NOMO-1 (cell line): ENCODE measurements around the gene FAIM2.

Source experiments
- DNase-seq, 2 experiments: peaks; one replicate each; lab custom pipeline; 2025; ENCODE audit not compliant: unreplicated experiment in 2 of 2; lab: John Stamatoyannopoulos, UW

The FAIM2 gene

DNA sequence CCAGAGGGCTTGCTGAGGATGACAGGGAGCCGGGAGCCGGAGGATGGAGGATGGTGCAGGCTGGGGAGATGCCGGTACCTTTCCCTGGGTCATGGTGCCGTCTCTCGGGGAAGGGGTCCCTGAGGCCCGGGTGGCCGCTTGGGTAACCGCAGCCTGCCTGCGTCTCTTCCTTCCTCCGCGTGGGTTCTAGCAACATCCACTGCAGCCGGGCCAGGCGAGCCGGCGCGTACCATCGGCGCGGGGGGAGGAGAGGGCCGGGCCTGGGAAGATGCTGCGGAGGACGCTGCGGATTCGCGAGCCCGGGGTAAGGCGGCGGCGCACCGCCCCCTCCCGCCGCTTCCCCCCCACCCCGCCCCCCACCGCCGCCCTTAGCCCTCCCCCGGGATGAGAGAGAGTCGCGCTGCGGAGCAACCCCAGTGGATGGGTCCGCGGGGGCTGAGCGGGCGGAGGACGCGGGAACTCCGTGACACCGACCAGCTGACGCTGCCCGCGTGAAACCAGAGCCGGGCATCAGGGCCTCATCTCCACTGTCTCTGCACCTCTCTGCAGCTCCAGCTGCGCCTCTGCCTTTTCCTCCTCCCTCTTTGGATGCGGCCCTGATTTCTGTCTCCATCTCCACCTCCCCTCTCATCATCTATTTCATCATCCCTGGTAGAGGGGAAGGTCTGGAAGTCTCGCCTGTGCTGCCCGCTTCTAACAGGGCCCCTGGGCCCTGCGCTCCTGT is at the start of gene FAIM2:
FAIM2 (minus strand) TSS at position 201 of the 724 bp plus-strand sequence; CDS start at position 93, 108 bp downstream.
- no peak for DNase-seq

GRCh38 chr12:49953151-49953550 is 49.5 kb upstream of the FAIM2 start:
- DNase-seq = no peak

DNA sequence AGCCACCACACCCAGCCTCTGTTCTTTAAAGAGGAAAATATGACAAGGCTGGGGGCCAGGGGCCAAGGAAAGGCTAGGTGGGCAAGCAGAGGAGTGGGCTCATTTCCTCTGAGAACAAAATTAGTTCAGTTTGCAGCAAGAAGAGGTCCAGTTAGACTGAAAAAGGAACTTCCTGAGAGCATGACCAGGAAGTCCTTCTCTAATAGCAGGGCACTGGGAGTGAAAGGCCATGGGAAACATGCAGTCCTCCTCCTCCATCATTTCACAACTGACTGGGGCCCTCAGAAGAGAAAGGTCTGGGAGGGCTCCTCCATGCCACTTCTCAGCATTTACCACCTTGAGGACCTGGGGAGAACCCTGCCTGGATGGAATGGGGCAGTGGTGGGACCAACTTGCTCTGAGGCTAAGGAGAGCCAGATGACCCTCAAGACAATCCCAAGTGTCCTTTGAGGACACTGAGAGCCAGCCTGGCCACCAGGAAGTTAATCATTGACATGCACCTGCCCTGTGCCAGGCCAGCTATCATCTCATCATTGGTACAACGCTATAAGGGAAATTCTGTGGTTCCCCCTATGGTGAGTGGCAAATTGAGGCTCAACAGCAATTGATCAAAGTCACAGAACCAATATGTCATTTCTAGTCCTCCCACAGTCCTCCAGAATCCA is 48.8 kb upstream of the FAIM2 start:
- DNase-seq = no peak

DNA sequence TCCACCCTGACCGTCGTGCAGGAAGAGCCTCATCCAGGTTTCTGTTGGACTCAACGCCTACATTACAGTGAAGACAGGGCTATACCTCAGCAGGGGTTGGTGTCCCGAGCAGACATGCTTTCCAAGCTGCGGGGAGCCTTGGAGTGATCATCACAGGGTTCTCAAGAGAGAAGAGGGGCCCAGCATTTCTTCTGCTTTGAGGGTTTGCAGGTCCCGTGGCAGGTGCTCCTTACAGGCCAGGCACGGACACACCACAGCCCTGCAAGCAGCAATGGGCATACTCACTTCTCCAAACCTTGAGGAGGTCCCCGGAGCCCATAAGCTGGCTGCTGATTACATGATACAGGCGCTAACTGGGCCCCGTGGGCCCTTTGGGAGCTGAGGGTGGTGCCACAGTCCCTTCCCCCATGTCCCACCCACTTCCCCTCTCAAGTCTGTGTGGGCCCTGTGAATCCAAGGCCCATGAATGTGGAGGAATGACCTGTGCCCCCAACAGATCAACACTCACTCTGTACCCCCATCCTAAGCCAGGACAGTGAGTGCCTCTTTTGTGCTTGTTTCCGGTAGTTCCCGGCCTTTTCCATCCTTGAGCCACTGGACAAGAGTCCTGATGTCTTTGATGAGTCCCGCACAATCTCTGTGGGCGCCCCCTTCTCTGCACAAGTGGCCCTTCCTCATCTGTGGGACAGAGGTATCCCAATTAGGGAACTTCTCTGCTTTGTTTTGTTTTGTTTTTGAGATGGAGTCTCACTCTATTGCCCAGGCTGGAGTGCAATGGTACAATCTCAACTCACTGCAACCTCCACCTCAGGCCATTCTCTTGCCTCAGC is 47.9 kb upstream of the FAIM2 start:
- no peak for DNase-seq

DNA sequence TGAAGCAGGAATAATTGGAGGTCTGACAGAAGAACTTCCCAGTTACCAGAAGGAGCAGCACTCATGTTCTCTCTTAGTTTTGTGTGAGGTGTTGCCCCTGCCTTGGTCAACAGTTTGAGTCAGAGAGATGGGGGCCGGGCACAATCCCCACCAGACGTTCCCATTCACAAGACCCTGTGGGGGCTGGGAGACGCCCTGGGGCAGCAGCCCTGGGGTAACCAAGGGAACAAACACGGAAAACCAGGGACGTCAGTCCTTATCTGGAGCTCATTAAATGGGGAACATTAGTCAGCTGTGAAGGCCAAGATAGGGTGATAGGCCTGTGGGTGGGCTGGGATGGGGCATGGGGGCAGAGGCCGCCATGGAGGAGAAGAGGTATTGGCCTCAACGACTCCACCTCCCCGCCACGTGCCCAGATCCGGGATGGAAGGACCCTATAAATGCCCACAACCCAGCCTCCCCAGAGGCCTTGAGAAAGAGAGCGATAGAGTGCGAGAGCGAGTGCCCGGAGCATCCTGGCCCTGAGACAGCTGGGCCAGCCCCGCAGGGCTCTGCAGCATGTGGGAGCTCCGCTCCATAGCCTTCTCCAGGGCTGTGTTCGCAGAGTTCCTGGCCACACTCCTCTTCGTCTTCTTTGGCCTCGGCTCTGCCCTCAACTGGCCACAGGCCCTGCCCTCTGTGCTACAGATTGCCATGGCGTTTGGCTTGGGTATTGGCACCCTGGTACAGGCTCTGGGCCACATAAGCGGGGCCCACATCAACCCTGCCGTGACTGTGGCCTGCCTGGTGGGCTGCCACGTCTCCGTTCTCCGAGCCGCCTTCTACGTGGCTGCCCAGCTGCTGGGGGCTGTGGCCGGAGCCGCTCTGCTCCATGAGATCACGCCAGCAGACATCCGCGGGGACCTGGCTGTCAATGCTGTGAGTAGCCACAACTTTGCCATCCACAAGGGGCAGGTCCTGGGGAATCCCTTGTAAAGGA is 46.9 kb upstream of the FAIM2 start, which contains the start of gene AQP2:
AQP2 (plus strand) TSS at position 465 of the 979 bp plus-strand sequence; CDS start at position 559, 94 bp downstream.
- no peak for DNase-seq

DNA sequence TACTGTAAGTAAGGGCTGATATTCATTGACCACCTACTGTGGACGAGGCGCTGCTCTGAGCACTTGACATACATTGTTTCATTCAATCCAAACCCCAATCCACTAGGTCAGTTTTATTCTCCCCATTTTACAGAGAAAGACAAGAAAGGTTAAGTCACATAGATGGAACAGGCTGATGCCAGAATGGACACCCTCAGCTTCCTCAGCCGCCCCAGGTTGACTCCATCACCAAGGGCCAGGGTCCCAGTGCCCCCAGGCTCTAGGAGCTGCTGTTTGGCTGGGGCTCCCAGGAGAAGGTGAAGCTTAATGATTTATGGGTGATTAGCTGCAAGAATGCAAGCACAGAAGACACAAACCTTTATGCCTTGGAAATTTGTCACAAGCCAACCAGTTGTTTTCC is 46.2 kb upstream of the FAIM2 start:
- no peak for DNase-seq

DNA sequence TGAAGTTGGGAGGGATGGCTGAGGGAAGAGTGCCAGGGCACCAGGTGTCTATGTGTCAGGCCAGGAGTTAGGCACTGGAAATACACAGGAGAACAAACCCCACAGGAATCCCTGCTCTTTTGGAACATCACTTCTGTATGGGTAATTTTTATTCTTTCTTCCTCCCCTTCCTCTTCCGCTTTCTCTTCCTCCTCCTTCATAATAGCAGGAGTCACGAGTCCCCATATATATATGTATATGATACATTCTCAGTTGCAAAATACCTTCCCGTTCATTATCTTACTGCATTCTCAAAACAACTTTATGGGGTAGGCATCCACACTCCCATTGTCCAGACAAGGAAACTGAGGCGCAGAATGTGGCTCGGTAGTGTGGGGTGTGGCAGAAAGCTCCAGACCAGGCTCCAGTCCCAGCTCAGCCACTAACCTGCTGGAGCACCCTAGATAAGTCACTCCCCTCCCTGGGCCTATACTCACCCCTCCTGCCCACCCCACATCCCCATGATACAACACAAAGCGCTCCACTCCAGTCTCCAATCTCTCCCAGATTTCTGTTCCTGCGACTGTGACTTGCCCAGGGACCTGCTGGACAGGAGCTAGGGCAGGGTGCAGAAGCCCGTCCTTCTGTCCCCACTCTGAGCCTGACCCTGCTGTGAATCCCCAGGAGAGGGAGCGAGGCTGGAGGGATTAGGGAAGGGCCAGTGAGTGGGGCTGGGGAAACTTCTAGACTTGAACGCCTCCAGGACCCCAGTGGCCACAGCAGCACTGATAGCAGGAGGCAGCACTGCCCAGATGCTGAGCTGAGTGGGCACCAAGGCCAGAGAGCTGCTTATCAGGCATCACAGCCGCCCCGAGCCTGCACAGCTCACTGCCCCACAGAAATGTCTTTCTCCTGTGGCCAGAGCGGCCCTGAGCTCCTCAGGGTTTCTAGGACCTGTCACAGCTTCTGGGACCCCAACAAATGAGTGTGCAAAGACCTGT is 45.5 kb upstream of the FAIM2 start:
- DNase-seq = peak; percentile 38 to 81

DNA sequence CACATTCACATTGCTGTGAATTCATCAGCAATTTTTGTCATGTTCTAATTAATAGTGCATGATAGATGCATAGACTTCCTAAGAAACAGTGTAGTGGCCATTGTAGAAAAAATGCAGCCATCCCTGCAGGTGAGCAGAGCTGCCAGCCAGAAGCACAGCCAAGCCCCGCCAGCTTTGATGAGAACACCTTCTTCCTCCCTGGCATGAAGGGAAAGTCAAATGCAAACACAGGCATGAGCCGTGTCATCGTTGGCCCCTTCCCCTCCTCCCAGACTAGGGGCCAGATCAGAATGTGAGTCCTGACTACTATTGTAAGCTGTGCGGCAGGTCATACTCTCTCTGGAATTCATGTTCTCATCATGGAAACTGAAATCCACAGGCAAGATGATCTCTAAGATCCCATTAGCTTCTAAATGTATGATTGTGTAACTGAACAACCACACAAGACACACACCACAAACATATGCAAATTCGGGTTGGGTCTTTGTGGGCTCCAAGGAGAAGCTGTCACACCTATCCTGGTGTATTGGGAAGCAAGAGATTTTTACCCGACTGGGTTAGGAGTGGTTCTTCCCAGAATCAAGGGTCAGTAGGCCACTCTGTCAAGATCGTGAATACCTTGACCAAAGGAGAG is 44.0 kb upstream of the FAIM2 start:
- no peak for DNase-seq

DNA sequence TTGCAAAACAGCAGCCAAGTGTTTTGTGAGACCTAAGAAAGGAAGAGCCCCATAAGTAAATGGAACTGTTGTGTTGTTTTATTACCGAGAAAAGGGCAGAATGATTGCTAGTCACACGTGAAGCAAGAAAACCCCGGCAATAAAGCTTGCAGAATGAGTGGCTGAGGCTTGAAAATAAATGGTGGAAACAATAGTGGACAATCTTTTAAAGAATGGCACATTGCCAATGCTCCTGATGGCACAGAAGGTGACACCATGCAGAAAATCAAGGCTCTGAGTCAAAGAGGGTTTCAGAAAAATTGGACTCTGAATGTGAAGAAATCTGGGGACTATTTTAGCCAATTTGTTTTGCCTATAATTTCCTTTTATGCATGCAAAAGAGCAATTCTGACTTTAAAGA is 42.8 kb upstream of the FAIM2 start:
- peak in 1 of 2 experiments; percentile 8 for DNase-seq

DNA sequence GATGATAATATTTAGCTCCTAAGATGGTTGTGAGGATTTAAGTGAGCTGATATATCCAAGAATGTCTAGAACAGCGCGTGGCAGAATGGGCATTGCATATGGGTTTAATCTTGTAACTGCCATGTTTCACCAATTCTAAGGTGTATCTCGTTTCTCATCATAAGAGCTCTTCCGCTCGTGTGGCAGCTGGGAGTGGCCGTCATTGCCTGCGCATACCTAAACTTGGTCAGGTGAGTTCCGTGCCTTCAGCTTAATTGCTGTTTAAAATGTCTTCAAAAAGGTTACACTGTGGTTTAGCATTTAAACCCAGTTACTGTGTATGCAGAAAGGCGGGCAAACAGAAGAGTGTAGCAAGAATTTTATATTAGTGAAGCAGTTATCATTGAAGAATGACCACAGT is 42.4 kb upstream of the FAIM2 start:
- DNase-seq = no peak

- DNase-seq = peak; percentile 62 to 81
Measured at GRCh38 chr12:49945394-49946080, 41.8 kb upstream of the FAIM2 start.

GRCh38 chr12:49944718-49945117 is 41.0 kb upstream of the FAIM2 start:
- no peak for DNase-seq

DNA sequence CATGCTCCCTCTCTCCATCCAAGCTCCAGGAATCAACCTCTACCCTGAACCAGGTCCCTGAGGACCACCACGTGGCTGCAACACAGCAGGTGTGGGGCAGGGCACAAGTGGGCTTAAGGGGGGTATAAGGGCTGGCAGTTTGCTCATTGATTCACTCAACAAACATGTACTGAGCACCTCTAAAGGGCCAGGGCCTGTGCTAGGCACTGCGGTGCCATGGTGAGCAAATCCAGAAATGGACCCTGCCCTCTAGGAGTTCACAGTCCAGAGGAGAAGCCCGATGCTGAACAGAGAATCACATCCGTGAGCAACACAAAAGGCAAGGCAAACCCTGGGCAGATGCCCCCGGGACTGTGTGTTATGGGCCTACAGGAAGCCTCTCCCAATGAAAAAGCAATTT is 40.3 kb upstream of the FAIM2 start:
- no peak for DNase-seq

- no peak for DNase-seq
Measured at GRCh38 chr12:49943625-49943960, 39.9 kb upstream of the FAIM2 start.

- DNase-seq = no peak
Measured at GRCh38 chr12:49942921-49943624, 39.4 kb upstream of the FAIM2 start.

DNA sequence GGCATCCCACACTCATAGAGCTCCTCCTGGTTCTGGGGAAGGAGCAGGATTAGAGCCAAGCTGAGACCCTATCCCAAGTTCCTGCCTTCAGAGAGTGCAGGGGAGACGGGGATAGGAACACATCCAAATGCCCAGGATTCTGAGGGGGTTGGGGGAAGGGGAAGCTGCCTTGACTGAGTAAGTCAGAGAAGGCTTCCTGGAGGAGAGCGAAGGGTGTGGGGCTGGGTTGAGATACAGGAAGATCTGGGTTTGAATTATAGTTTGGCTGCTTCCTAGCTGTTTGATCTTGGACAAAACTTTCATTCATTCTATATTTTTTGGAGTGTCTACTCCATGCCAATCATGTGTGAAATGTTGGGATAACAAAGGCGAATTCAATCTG is 38.8 kb upstream of the FAIM2 start:
- no peak for DNase-seq
